H1 (cell line): ENCODE measurements around the gene FRMD6. TPM values are rescaled to one million over a fixed set of nuclear protein-coding genes. Genes with fewer than 3 reads are reported as not detected.

Source experiments
- CTCF ChIA-PET: fragments of 300-600 bp; sonication (Branson Sonifier 250); formaldehyde crosslinking; loops from one replicate; lab custom pipeline; 2021; ENCODE audit not compliant: partially characterized antibody; lab: Charles Lee
- POLR2A ChIA-PET: fragments of 300-600 bp; sonication (Branson Sonifier 250); formaldehyde crosslinking; loops from one replicate; lab custom pipeline; 2021; ENCODE audit warnings: inconsistent platforms; ENCODE audit not compliant: partially characterized antibody; lab: Charles Lee
- DNase-seq, 2 experiments: peaks; one replicate each; pipeline versions ENCODE4 v3.0.0 to v3.0.0-alpha.2; 2010 to 2022; ENCODE audit warnings: low spot score in 2 of 2, low read depth in 1 of 2, mixed read lengths in 1 of 2
- FAIRE-seq: peaks from 2 replicates; lab custom pipeline; 2011; peaks lifted over from hg19 to GRCh38; lab: Jason Lieb, UNC
- H2AFZ ChIP-seq: 2 replicates; pipeline ENCODE4 v1.8.1; 2012; ENCODE audit warnings: low read length, inconsistent platforms
- H2AK5ac ChIP-seq: 2 replicates; pipeline ENCODE4 v1.6.1; 2013; ENCODE audit warnings: low read depth, low read length
- H2BK120ac ChIP-seq: replicated peaks from 2 replicates; pipeline ENCODE3; 2013; ENCODE audit warnings: low read depth, low read length, inconsistent platforms
- H2BK12ac ChIP-seq: 2 replicates; pipeline ENCODE4 v1.6.1; 2013; ENCODE audit warnings: low read depth, low read length
- H2BK15ac ChIP-seq: 2 replicates; pipeline ENCODE4 v1.6.1; 2013; ENCODE audit warnings: low read length
- H2BK20ac ChIP-seq: 2 replicates; pipeline ENCODE4 v1.6.1; 2013; ENCODE audit warnings: low read length
- H2BK5ac ChIP-seq: 2 replicates; pipeline ENCODE4 v1.6.1; 2013; ENCODE audit warnings: low read depth, low read length
- H3K14ac ChIP-seq: 2 replicates; pipeline ENCODE4 v1.6.1; 2013; ENCODE audit warnings: inconsistent platforms; ENCODE audit not compliant: insufficient read length
- H3K18ac ChIP-seq: 2 replicates; pipeline ENCODE4 v1.6.1; 2013; ENCODE audit warnings: low read length; ENCODE audit errors: extremely low read depth
- H3K23ac ChIP-seq: 2 replicates; pipeline ENCODE4 v1.6.1; 2013; ENCODE audit warnings: inconsistent platforms; ENCODE audit not compliant: insufficient read length
- H3K23me2 ChIP-seq: 2 replicates; pipeline ENCODE4 v1.6.1; 2013; ENCODE audit warnings: low read depth, low read length
- H3K27ac ChIP-seq: 2 replicates; pipeline ENCODE4 v1.6.1; 2011; ENCODE audit warnings: low read depth, low read length, inconsistent platforms
- H3K27me3 ChIP-seq, 4 experiments: replicated peaks in 1 of 4; 1 replicate in 1 of 4; 2 replicates in 3 of 4; pipeline versions ENCODE4 v1.6.1 to v1.8.1; 2011 to 2013; ENCODE audit warnings: low read length in 3 of 4, mild to moderate bottlenecking in 3 of 4, inconsistent platforms in 2 of 4, mixed read lengths in 2 of 4, moderate library complexity in 1 of 4; ENCODE audit not compliant: control insufficient read depth in 3 of 4, insufficient read depth in 3 of 4; ENCODE audit errors: extremely low read depth in 1 of 4
- H3K36me3 ChIP-seq, 4 experiments: 2 replicates each; pipeline versions ENCODE4 v1.6.1 to v1.8.1; 2011 to 2013; ENCODE audit warnings: mild to moderate bottlenecking in 4 of 4, low read length in 3 of 4, moderate library complexity in 2 of 4, control low read depth in 1 of 4, inconsistent platforms in 1 of 4; ENCODE audit not compliant: insufficient read depth in 4 of 4, control insufficient read depth in 2 of 4
- H3K4ac ChIP-seq: replicated peaks from 2 replicates; pipeline ENCODE3; 2013; ENCODE audit warnings: low read length, low read depth, mixed read lengths, inconsistent platforms; ENCODE audit not compliant: insufficient read length
- H3K4me1 ChIP-seq, 4 experiments: replicated peaks in 1 of 4; 1 replicate in 1 of 4; 2 replicates in 3 of 4; pipeline versions ENCODE4 v1.6.1 to v1.8.1; 2011 to 2013; ENCODE audit warnings: low read length in 3 of 4, inconsistent platforms in 2 of 4, mixed read lengths in 1 of 4; ENCODE audit not compliant: insufficient read depth in 4 of 4, control insufficient read depth in 3 of 4
- H3K4me2 ChIP-seq, 2 experiments: 2 replicates each; pipeline versions ENCODE4 v1.6.1 to v1.8.1; 2011 to 2013; ENCODE audit warnings: low read depth in 2 of 2, low read length in 2 of 2, control low read depth in 1 of 2, inconsistent platforms in 1 of 2, mild to moderate bottlenecking in 1 of 2; ENCODE audit not compliant: insufficient read depth in 1 of 2
- H3K4me3 ChIP-seq, 4 experiments: fragments of 200-600, 300-600 bp in 1 of 4; sonication (generic), shearing (Covaris generic), sonication (Bioruptor Twin) in 1 of 4; 2 replicates each; pipeline versions ENCODE4 v1.5.1 to v1.8.1; 2011 to 2016; ENCODE audit warnings: low read length in 4 of 4, low read depth in 3 of 4, control low read depth in 2 of 4, inconsistent platforms in 2 of 4, mild to moderate bottlenecking in 2 of 4, mixed read lengths in 1 of 4, moderate library complexity in 1 of 4; ENCODE audit not compliant: insufficient read depth in 2 of 4; ENCODE audit errors: extremely low read depth in 1 of 4
- H3K56ac ChIP-seq: replicated peaks from 2 replicates; pipeline ENCODE3; 2013; ENCODE audit warnings: low read depth, mild to moderate bottlenecking, mixed read lengths, low read length, inconsistent platforms; ENCODE audit not compliant: insufficient read length
- H3K79me1 ChIP-seq: 2 replicates; pipeline ENCODE4 v1.6.1; 2013; ENCODE audit warnings: low read depth, low read length, control low read depth
- H3K79me2 ChIP-seq, 2 experiments: 2 replicates each; pipeline versions ENCODE4 v1.6.1 to v1.8.1; 2012 to 2013; ENCODE audit warnings: low read length in 2 of 2, mild to moderate bottlenecking in 2 of 2, inconsistent platforms in 1 of 2; ENCODE audit not compliant: insufficient read depth in 2 of 2, control insufficient read depth in 1 of 2
- H3K9ac ChIP-seq, 4 experiments: replicated peaks in 1 of 4; 1 replicate in 1 of 4; 2 replicates in 3 of 4; pipeline versions ENCODE4 v1.6.1 to v1.8.1; 2011 to 2013; ENCODE audit warnings: low read depth in 3 of 4, low read length in 3 of 4, control low read depth in 2 of 4, mild to moderate bottlenecking in 2 of 4, moderate library complexity in 2 of 4, inconsistent platforms in 1 of 4; ENCODE audit errors: extremely low read depth in 1 of 4
- H3K9me3 ChIP-seq, 2 experiments: 2 replicates each; pipeline versions ENCODE4 v1.6.1 to v1.8.1; 2012 to 2013; ENCODE audit warnings: mild to moderate bottlenecking in 2 of 2, moderate library complexity in 2 of 2, control low read depth in 1 of 2, inconsistent platforms in 1 of 2, low read depth in 1 of 2, low read length in 1 of 2, mixed read lengths in 1 of 2; ENCODE audit not compliant: insufficient read depth in 2 of 2
- H4K20me1 ChIP-seq, 2 experiments: replicated peaks in 1 of 2; 2 replicates each; pipeline versions ENCODE3 to v1.8.1; 2011 to 2013; ENCODE audit warnings: inconsistent platforms in 2 of 2, low read length in 2 of 2, mild to moderate bottlenecking in 1 of 2; ENCODE audit not compliant: insufficient read depth in 2 of 2, control insufficient read depth in 1 of 2
- H4K5ac ChIP-seq: 2 replicates; pipeline ENCODE4 v1.6.1; 2013; ENCODE audit warnings: low read length, low read depth, mixed read lengths, inconsistent platforms; ENCODE audit not compliant: insufficient read length
- H4K8ac ChIP-seq: 2 replicates; pipeline ENCODE4 v1.8.0; 2013; ENCODE audit warnings: mild to moderate bottlenecking, moderate library complexity, low read length, inconsistent platforms; ENCODE audit not compliant: insufficient read depth; ENCODE audit errors: extremely low read depth
- H4K91ac ChIP-seq: replicated peaks from 2 replicates; pipeline ENCODE3; 2013; ENCODE audit warnings: low read length, mixed read lengths, inconsistent platforms; ENCODE audit not compliant: insufficient read length
- BACH1 ChIP-seq: IDR thresholded peaks from 2 replicates; pipeline ENCODE4 v1.6.1; 2012; ENCODE audit warnings: low read length, improper control_type of control experiment
- CHD1 ChIP-seq: IDR thresholded peaks from 2 replicates; pipeline ENCODE4 v1.6.1; 2012; ENCODE audit warnings: low read depth, low read length, improper control_type of control experiment
- EGR1 ChIP-seq: IDR thresholded peaks from 2 replicates; pipeline ENCODE4 v1.6.1; 2011; ENCODE audit warnings: low read depth, low read length, borderline replicate concordance
- FOSL1 ChIP-seq: IDR thresholded peaks from 2 replicates; pipeline ENCODE4 v1.6.1; 2011; ENCODE audit warnings: mild to moderate bottlenecking, low read depth, low read length, moderate library complexity; ENCODE audit not compliant: insufficient read depth
- GABPA ChIP-seq: IDR thresholded peaks from 2 replicates; pipeline ENCODE4 v1.6.1; 2011; ENCODE audit warnings: mild to moderate bottlenecking, low read length, moderate library complexity, borderline replicate concordance; ENCODE audit not compliant: insufficient read depth
- GTF2F1 ChIP-seq: IDR thresholded peaks from 2 replicates; pipeline ENCODE4 v1.6.1; 2012; ENCODE audit warnings: low read depth, low read length, improper control_type of control experiment, borderline replicate concordance
- KDM4A ChIP-seq: IDR thresholded peaks from one replicate; pipeline ENCODE4 v1.7.1; 2012; ENCODE audit warnings: low read depth, mild to moderate bottlenecking, moderate library complexity, low read length, inconsistent platforms; ENCODE audit not compliant: severe bottlenecking
- NANOG ChIP-seq: IDR thresholded peaks from 2 replicates; pipeline ENCODE4 v1.6.1; 2011; ENCODE audit warnings: low read length, low read depth, mild to moderate bottlenecking, inconsistent platforms; ENCODE audit not compliant: insufficient read depth, poor library complexity, severe bottlenecking
- POLR2A ChIP-seq, 2 experiments: IDR thresholded peaks; 1 replicate in 1 of 2; 2 replicates in 1 of 2; pipeline ENCODE4 v1.6.1; 2011; ENCODE audit warnings: low read depth in 2 of 2, low read length in 2 of 2, mild to moderate bottlenecking in 2 of 2; ENCODE audit errors: control extremely low read depth in 1 of 2
- RAD21 ChIP-seq, 2 experiments: IDR thresholded peaks in 1 of 2; conservative IDR thresholded peaks in 1 of 2; 2 replicates each; pipeline ENCODE4 v1.6.1; 2011; ENCODE audit warnings: low read depth in 2 of 2, low read length in 2 of 2, improper control_type of control experiment in 1 of 2, inconsistent platforms in 1 of 2, mild to moderate bottlenecking in 1 of 2, moderate library complexity in 1 of 2
- RBBP5 ChIP-seq: IDR thresholded peaks from 2 replicates; pipeline ENCODE4 v1.7.1; 2012; ENCODE audit warnings: low read depth, mild to moderate bottlenecking, inconsistent platforms, low read length, moderate library complexity, borderline replicate concordance
- SP4 ChIP-seq: IDR thresholded peaks from 2 replicates; pipeline ENCODE4 v1.6.1; 2012; ENCODE audit warnings: low read length, inconsistent platforms
- SRF ChIP-seq: IDR thresholded peaks from 2 replicates; pipeline ENCODE4 v1.6.1; 2011; ENCODE audit warnings: mild to moderate bottlenecking, low read depth, low read length, moderate library complexity
- WGBS, 2 experiments: shearing (Covaris generic) in 1 of 2; methylation state at CpG; one replicate each; pipeline versions ENCODE4 v1.1.6 to v1.1.7; 2013 to 2015; ENCODE audit warnings: low lambda C conversion rate in 2 of 2, mixed read lengths in 2 of 2, inconsistent platforms in 1 of 2, low coverage in 1 of 2, missing lambda C conversion rate in 1 of 2; ENCODE audit not compliant: insufficient replicate concordance in 2 of 2, insufficient coverage in 1 of 2, insufficient read length in 1 of 2; ENCODE audit errors: extremely low coverage in 1 of 2, missing lambda C conversion rate in 1 of 2; 5-methylcytosine and 5-hydroxymethylcytosine counted together
- polyA plus RNA-seq, 7 experiments: library from polyadenylated mRNA; depleted of rRNA in 3 of 7; stranded (reverse) in 5 of 7; unstranded in 2 of 7; fragments of >200 nt in 5 of 7; fragments of 200-250 nt in 2 of 7; gene quantifications; 1 replicate in 5 of 7; 2 replicates in 1 of 7; 4 replicates in 1 of 7; pipeline versions ENCODE4 v1.2.1 to v1.2.3, GENCODE V29; 2011 to 2013; ENCODE audit warnings: missing spikeins in 2 of 7, mixed read lengths in 2 of 7
- total RNA-seq: library from RNA; stranded (reverse); fragmentation: NEBNext Ultra II Directional; extraction: Animal tissue kit (Norgen Biotek cat#: 25700); gene quantifications from 2 replicates; pipeline ENCODE4 v1.2.1, GENCODE V29; 2021
- TF ChIP-seq, protein P1 (sequence below): IDR thresholded peaks from 2 replicates; pipeline ENCODE4 v1.6.1; 2012; ENCODE audit warnings: inconsistent platforms

Gene FRMD6
- total and polyA plus RNA-seq, 2 of the 8 experiments (the other 6 are each of a cell fraction or from before 2014, with no cell fraction given), result 5.4 to 23.7 TPM

DNA sequence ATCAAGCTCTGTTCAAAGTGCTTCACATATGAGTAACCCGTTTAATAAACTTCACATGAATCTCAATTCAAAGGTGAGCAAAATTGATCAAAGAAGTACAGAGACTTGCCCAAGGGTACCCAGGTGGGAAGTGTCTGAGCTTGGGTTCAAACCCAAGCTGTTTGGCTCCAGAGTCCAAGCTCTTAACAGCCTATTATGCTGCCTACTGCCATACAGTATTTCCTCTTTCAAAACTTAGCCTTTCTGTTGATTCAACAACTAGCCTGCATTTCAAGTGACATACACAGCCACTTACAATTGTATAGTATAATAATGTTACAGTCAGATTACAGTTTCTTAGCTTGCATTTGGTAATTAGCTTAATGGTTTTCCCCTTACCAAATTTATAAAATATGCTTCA lies 29.7 kb downstream of the FRMD6 start:
- Histone ChIP-seq H3K36me3 (no peaks in the 10 kb centered on the region; a peak in 1 of 8 replicates), H2BK15ac (no peak overlapping the region), H2BK120ac (no peak overlapping the region), H3K4me2 (no peak overlapping the region), H2BK5ac (no peak overlapping the region), H3K79me2 (peaks cover 0 to 2% of the 10 kb centered on the region in 2 experiments; a peak in 1 of 4 replicates), H4K8ac (no peak overlapping the region), H3K27me3 (no peaks in the 10 kb centered on the region), H3K4ac (no peak overlapping the region), H2BK20ac (no peak overlapping the region), H4K5ac (no peak overlapping the region), H3K9ac (no peak overlapping the region), H3K27ac (no peak overlapping the region), H2BK12ac (no peak overlapping the region), H4K20me1 (peaks cover 0 to 2% of the 10 kb centered on the region in 2 experiments), H3K23ac (no peak overlapping the region), H3K9me3 (no peaks in the 10 kb centered on the region), H3K14ac (no peak overlapping the region), H3K4me3 (no peak overlapping the region), H3K4me1 (no peaks in the 10 kb centered on the region; a peak in 1 of 7 replicates), H2AFZ (no peak overlapping the region), H2AK5ac (no peak overlapping the region), H3K79me1 (no peaks in the 10 kb centered on the region; the same call in 1 of the 2 replicates), H3K56ac (no peak overlapping the region), H3K18ac (no peak overlapping the region)
- ChIA-PET POLR2A (interaction anchor here (0.9 kb wide), 1 partner anchor 13 kb away, joined by 3 read pairs; no protein-coding TSS in a partner anchor), CTCF (interaction anchor here (0.7 to 2.2 kb wide), 5 partner anchors 8 to 395 kb away, joined by 3 to 5 read pairs (median 4); no protein-coding TSS in a partner anchor)
- DNase-seq, result no peak
- FAIRE-seq, result no peak
- TF ChIP-seq KDM4A (no peak), GTF2F1 (no peak), BACH1 (no peak), CHD1 (no peak), NANOG (no peak), GABPA (no peak), RAD21 (IDR thresholded peaks at IDR 0.05 in 1 of 2, conservative IDR thresholded peaks at IDR 0.05 in 1 of 2; ENCODE audit: low read depth in 2 of 2, low read length in 2 of 2) (no peak), FOSL1 (no peak), SP4 (no peak), SRF (no peak), EGR1 (no peak), POLR2A (IDR thresholded peaks at IDR 0.05; ENCODE audit: control extremely low read depth in 1 of 2, low read depth in 2 of 2, low read length in 2 of 2) (no peak), RBBP5 (no peak)
- TF ChIP-seq, protein P1, sequence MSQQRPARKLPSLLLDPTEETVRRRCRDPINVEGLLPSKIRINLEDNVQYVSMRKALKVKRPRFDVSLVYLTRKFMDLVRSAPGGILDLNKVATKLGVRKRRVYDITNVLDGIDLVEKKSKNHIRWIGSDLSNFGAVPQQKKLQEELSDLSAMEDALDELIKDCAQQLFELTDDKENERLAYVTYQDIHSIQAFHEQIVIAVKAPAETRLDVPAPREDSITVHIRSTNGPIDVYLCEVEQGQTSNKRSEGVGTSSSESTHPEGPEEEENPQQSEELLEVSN, result no peak
- TF ChIP-seq, all 59 proteins: peak for 0
- 79% methylated on average over 1 of the region's 1 CpG; no CpG with 5 or more reads in 1 of the 2 experiments for WGBS, 2 experiments
- Histone ChIP-seq H3K23me2 (no peaks in the 10 kb centered on the region), H4K91ac (no peak overlapping the region)
